Neuronal stem cell (in vitro differentiated cells): Measurements from ENCODE around the gene RNF208.

ENCODE experiments used
- DNase-seq: peaks from one replicate; pipeline ENCODE4 v3.0.0-alpha.2; 2013; ENCODE audit warnings: low spot score
- H2AFZ ChIP-seq: one replicate; pipeline ENCODE4 v1.6.1; 2013; ENCODE audit warnings: mild to moderate bottlenecking, low read length, inconsistent platforms
- H2AK5ac ChIP-seq: 2 replicates; pipeline ENCODE4 v1.6.1; 2013; ENCODE audit warnings: low read depth, mild to moderate bottlenecking, inconsistent platforms, low read length, moderate library complexity, mixed read lengths
- H2BK120ac ChIP-seq: 2 replicates; pipeline ENCODE4 v1.6.1; 2013; ENCODE audit warnings: low read depth, mild to moderate bottlenecking, inconsistent platforms, low read length, moderate library complexity, mixed read lengths
- H2BK12ac ChIP-seq: one replicate; pipeline ENCODE4 v1.6.1; 2013; ENCODE audit warnings: low read length, inconsistent platforms
- H2BK15ac ChIP-seq: 2 replicates; pipeline ENCODE4 v1.6.1; 2013; ENCODE audit warnings: mild to moderate bottlenecking, low read length, inconsistent platforms, mixed read lengths
- H2BK5ac ChIP-seq: one replicate; pipeline ENCODE4 v1.6.1; 2013; ENCODE audit warnings: inconsistent platforms, mild to moderate bottlenecking, low read length, moderate library complexity
- H3K14ac ChIP-seq: one replicate; pipeline ENCODE4 v1.6.1; 2013; ENCODE audit warnings: low read length, inconsistent platforms
- H3K18ac ChIP-seq: 2 replicates; pipeline ENCODE4 v1.6.1; 2013; ENCODE audit warnings: low read length, inconsistent platforms
- H3K23ac ChIP-seq: 2 replicates; pipeline ENCODE4 v1.6.1; 2013; ENCODE audit warnings: low read depth, mild to moderate bottlenecking, mixed read lengths, low read length, inconsistent platforms; ENCODE audit not compliant: poor library complexity
- H3K27ac ChIP-seq: replicated peaks from 3 replicates; pipeline ENCODE4 v1.5.1; 2013; ENCODE audit warnings: low read length, inconsistent platforms
- H3K27me3 ChIP-seq, 3 experiments: 2 replicates each; pipeline ENCODE4 v1.6.1; 2013; ENCODE audit warnings: low read length in 3 of 3, mild to moderate bottlenecking in 2 of 3, inconsistent platforms in 1 of 3, low read depth in 1 of 3, mixed read lengths in 1 of 3, moderate library complexity in 1 of 3; ENCODE audit not compliant: control insufficient read depth in 3 of 3, insufficient read depth in 3 of 3
- H3K36me3 ChIP-seq, 2 donors: replicated peaks in 1 of 2; 2 replicates each; pipeline ENCODE4 v1.6.1; 2013; ENCODE audit warnings: low read length in 2 of 2; ENCODE audit not compliant: control insufficient read depth in 2 of 2, insufficient read depth in 2 of 2
- H3K4ac ChIP-seq: 2 replicates; pipeline ENCODE4 v1.6.1; 2013; ENCODE audit warnings: inconsistent platforms, mild to moderate bottlenecking, low read length, moderate library complexity
- H3K4me1 ChIP-seq, 2 donors: 1 replicate in 1 of 2; 2 replicates in 1 of 2; pipeline ENCODE4 v1.6.1; 2013; ENCODE audit warnings: low read length in 2 of 2, low read depth in 1 of 2; ENCODE audit not compliant: control insufficient read depth in 2 of 2, insufficient read depth in 1 of 2
- H3K4me2 ChIP-seq: one replicate; pipeline ENCODE4 v1.6.1; 2013; ENCODE audit warnings: mild to moderate bottlenecking, low read length, inconsistent platforms; ENCODE audit not compliant: insufficient read depth, poor library complexity, severe bottlenecking
- H3K4me3 ChIP-seq, 2 donors: 2 replicates each; pipeline ENCODE4 v1.5.1; 2013; ENCODE audit warnings: low read length in 2 of 2, mild to moderate bottlenecking in 2 of 2, inconsistent platforms in 1 of 2, moderate library complexity in 1 of 2
- H3K79me1 ChIP-seq: one replicate; pipeline ENCODE4 v1.6.1; 2013; ENCODE audit warnings: low read depth, mild to moderate bottlenecking, inconsistent platforms, low read length, moderate library complexity
- H3K9ac ChIP-seq: one replicate; pipeline ENCODE4 v1.6.1; 2013; ENCODE audit warnings: mild to moderate bottlenecking, low read depth, low read length, inconsistent platforms; ENCODE audit not compliant: poor library complexity
- H3K9me3 ChIP-seq, 2 donors: replicated peaks in 1 of 2; 2 replicates each; pipeline versions ENCODE3 to v1.6.1; 2013; ENCODE audit warnings: low read length in 2 of 2, mild to moderate bottlenecking in 2 of 2, inconsistent platforms in 1 of 2, low read depth in 1 of 2, mixed read lengths in 1 of 2, moderate library complexity in 1 of 2; ENCODE audit not compliant: control insufficient read depth in 2 of 2, insufficient read depth in 1 of 2
- H4K8ac ChIP-seq: one replicate; pipeline ENCODE4 v1.6.1; 2013; ENCODE audit warnings: low read depth, mild to moderate bottlenecking, inconsistent platforms, low read length, moderate library complexity
- H4K91ac ChIP-seq: one replicate; pipeline ENCODE4 v1.6.1; 2013; ENCODE audit warnings: low read length, low read depth, mild to moderate bottlenecking, inconsistent platforms; ENCODE audit not compliant: poor library complexity
- WGBS, 2 donors: extraction: QIAGEN DNeasy Blood & Tissue Kit; methylation state at CpG; one replicate each; pipeline ENCODE4 v1.1.7; 2013; ENCODE audit warnings: missing lambda C conversion rate in 2 of 2, mixed read lengths in 1 of 2; ENCODE audit not compliant: insufficient read length in 2 of 2, insufficient replicate concordance in 1 of 2; ENCODE audit errors: extremely low coverage in 2 of 2; 5-methylcytosine and 5-hydroxymethylcytosine counted together

The RNF208 gene

GRCh38 chr9:137201205-137201868, 20.7 kb downstream of the RNF208 start:
- Histone ChIP-seq H3K27ac (peak overlapping the region; percentile 43), H2BK15ac (no peak overlapping the region), H3K14ac (peak overlapping the region; percentile 63), H2BK5ac (peak overlapping the region; percentile 87), H3K9ac (peak overlapping the region; percentile 100), H3K79me1 (peaks cover 18% of the 10 kb centered on the region), H2BK120ac (no peak overlapping the region), H3K9me3 (no peaks in the 10 kb centered on the region), H3K4me2 (peak overlapping the region; percentile 94), H2AK5ac (peak overlapping the region; percentile 19), H3K4ac (peak overlapping the region; percentile 89), H2BK12ac (no peak overlapping the region), H3K27me3 (no peaks in the 10 kb centered on the region), H4K91ac (no peak overlapping the region), H3K23ac (peak overlapping the region; percentile 92), H3K4me1 (peaks cover 21 to 36% of the 10 kb centered on the region in 2 donors), H3K36me3 (peaks cover 3 to 13% of the 10 kb centered on the region in 2 donors), H3K18ac (peak overlapping the region; percentile 97), H2AFZ (peak overlapping the region; percentile 81), H3K4me3 (peak overlapping the region; percentile 71 to 95), H4K8ac (no peak overlapping the region)
- no CpG with 5 or more reads among the region's 23 CpGs for WGBS, 2 donors
- no peak for DNase-seq

GRCh38 chr9:137200311-137201204, 21.5 kb downstream of the RNF208 start, which contains the start of gene TPRN:
TPRN (minus strand) TSS chr9:137200741; CDS start chr9:137200711, 30 bp downstream.
- no peak within 1 kb of the TSS for H4K8ac ChIP-seq
- H4K91ac ChIP-seq, result no peak within 1 kb of the TSS
- H3K9me3 ChIP-seq, result no peaks in the 10 kb centered on the region
- peak within 1 kb of the TSS; percentile 89 for H3K4ac ChIP-seq
- peak within 1 kb of the TSS; percentile 43 for H3K27ac ChIP-seq
- DNase-seq, result peak; percentile 98
- peak within 1 kb of the TSS; percentile 81 for H2AFZ ChIP-seq
- peak within 1 kb of the TSS; percentile 97 for H3K18ac ChIP-seq
- no peak within 1 kb of the TSS for H2BK15ac ChIP-seq
- H2AK5ac ChIP-seq, result peak within 1 kb of the TSS; percentile 19
- peak within 1 kb of the TSS; percentile 94 for H3K4me2 ChIP-seq
- H3K4me3 ChIP-seq, result peak within 1 kb of the TSS; percentile 71 to 95
- H3K14ac ChIP-seq, result peak within 1 kb of the TSS; percentile 63
- H3K9ac ChIP-seq, result peak within 1 kb of the TSS; percentile 100
- peaks cover 19% of the 10 kb centered on the region for H3K79me1 ChIP-seq
- peak within 1 kb of the TSS; percentile 87 for H2BK5ac ChIP-seq
- H2BK12ac ChIP-seq, result no peak within 1 kb of the TSS
- H3K23ac ChIP-seq, result peak within 1 kb of the TSS; percentile 92
- no CpG with 5 or more reads among the region's 118 CpGs for WGBS, 2 donors
- H2BK120ac ChIP-seq, result no peak within 1 kb of the TSS
- no peaks in the 10 kb centered on the region for H3K27me3 ChIP-seq
- H3K4me1 ChIP-seq, result peaks cover 18 to 36% of the 10 kb centered on the region in 2 donors
- peaks cover 3 to 13% of the 10 kb centered on the region in 2 donors for H3K36me3 ChIP-seq

- Histone ChIP-seq H2BK5ac (peak overlapping the region; percentile 71), H3K4ac (peak overlapping the region; percentile 37), H3K79me1 (peaks cover 19% of the 10 kb centered on the region), H3K4me1 (peaks cover 20 to 32% of the 10 kb centered on the region in 2 donors), H2BK120ac (no peak overlapping the region), H2BK15ac (no peak overlapping the region), H4K8ac (no peak overlapping the region), H3K9ac (peak overlapping the region; percentile 70), H3K9me3 (no peaks in the 10 kb centered on the region), H3K18ac (peak overlapping the region; percentile 17), H3K23ac (peak overlapping the region; percentile 55), H4K91ac (no peak overlapping the region), H3K27me3 (no peaks in the 10 kb centered on the region), H3K4me3 (peak overlapping the region; percentile 71 to 75), H3K27ac (no peak overlapping the region), H3K4me2 (peak overlapping the region; percentile 91), H2AK5ac (no peak overlapping the region), H2BK12ac (peak overlapping the region; percentile 58), H3K36me3 (peaks cover 3 to 13% of the 10 kb centered on the region in 2 donors), H3K14ac (peak overlapping the region; percentile 56), H2AFZ (no peak overlapping the region)
- no peak for DNase-seq
- no CpG with 5 or more reads among the region's 51 CpGs for WGBS, 2 donors
These were observed 22.5 kb downstream of the RNF208 start for GRCh38 chr9:137199411-137200121.
